Karpas-422 (cell line): Measurements from ENCODE around the gene ISLR2. TPM values are rescaled to one million over a fixed set of nuclear protein-coding genes. Genes with fewer than 3 reads are reported as not detected.

ENCODE experiments used
- DNase-seq: peaks from one replicate; pipeline ENCODE4 v3.0.0-alpha.2; 2015
- H2AFZ ChIP-seq: fragments of 200-600 bp; sonication (generic); 2 replicates; pipeline ENCODE4 v1.6.1; 2014; ENCODE audit warnings: antibody characterized with exemption, low read length, mixed read lengths
- H3K27ac ChIP-seq: fragments of 200-600 bp; sonication (generic); 2 replicates; pipeline ENCODE4 v1.5.1; 2014; ENCODE audit warnings: mild to moderate bottlenecking, low read length, moderate library complexity
- H3K27me3 ChIP-seq: fragments of 200-600 bp; sonication (generic); 2 replicates; pipeline ENCODE4 v1.6.1; 2014; ENCODE audit warnings: low read length, mixed read lengths
- H3K36me3 ChIP-seq: fragments of 200-600 bp; sonication (generic); 2 replicates; pipeline ENCODE4 v1.6.1; 2014; ENCODE audit warnings: low read length, mixed read lengths; ENCODE audit not compliant: insufficient read depth
- H3K4me1 ChIP-seq: fragments of 200-600 bp; sonication (generic); 2 replicates; pipeline ENCODE4 v1.6.1; 2014; ENCODE audit warnings: mild to moderate bottlenecking, low read length, mixed read lengths
- H3K4me2 ChIP-seq: fragments of 200-600 bp; sonication (generic); 2 replicates; pipeline ENCODE4 v1.6.1; 2014; ENCODE audit warnings: low read length, low read depth, mild to moderate bottlenecking; ENCODE audit not compliant: poor library complexity, severe bottlenecking
- H3K4me3 ChIP-seq: fragments of 200-600 bp; sonication (generic); 2 replicates; pipeline ENCODE4 v1.5.1; 2014; ENCODE audit warnings: mild to moderate bottlenecking, antibody characterized with exemption, low read length, mixed read lengths
- H3K79me2 ChIP-seq: fragments of 200-600 bp; sonication (generic); 2 replicates; pipeline ENCODE4 v1.6.1; 2014; ENCODE audit warnings: mild to moderate bottlenecking, low read length, mixed read lengths
- H3K9ac ChIP-seq: fragments of 200-600 bp; sonication (generic); 2 replicates; pipeline ENCODE4 v1.6.0; 2014; ENCODE audit warnings: low read length
- H3K9me2 ChIP-seq: fragments of 200-600 bp; sonication (generic), shearing (Covaris generic); replicated peaks from 2 replicates; pipeline ENCODE4 v1.6.0; 2014; ENCODE audit warnings: mild to moderate bottlenecking, low read length, moderate library complexity; ENCODE audit not compliant: insufficient read depth
- H3K9me3 ChIP-seq: fragments of 300-700, 200-600 bp; sonication (generic); 2 replicates; pipeline ENCODE4 v1.6.1; 2014; ENCODE audit warnings: low read length, mixed read lengths
- H4K20me1 ChIP-seq: fragments of 200-600 bp; sonication (generic); 2 replicates; pipeline ENCODE4 v1.6.1; 2014; ENCODE audit warnings: mild to moderate bottlenecking, antibody characterized with exemption, low read length, low read depth; ENCODE audit not compliant: insufficient read depth
- total RNA-seq: library from RNA; depleted of rRNA; stranded (reverse); fragments of >200 nt; shearing (Covaris generic); gene quantifications from 2 replicates; pipeline ENCODE4 v1.2.3, GENCODE V29; 2014; ENCODE audit warnings: low replicate concordance

Gene ISLR2
- total RNA-seq, 1 experiment from 2014 or later, result not detected

GRCh38 chr15:74141591-74141990, 11.2 kb downstream of the ISLR2 start:
- no peaks in the 10 kb centered on the region for H3K4me1 ChIP-seq
- no peaks in the 10 kb centered on the region for H3K9me3 ChIP-seq
- H3K36me3 ChIP-seq, result no peaks in the 10 kb centered on the region
- no peak overlapping the region for H2AFZ ChIP-seq
- H3K4me3 ChIP-seq, result no peak overlapping the region
- no peaks in the 10 kb centered on the region for H3K79me2 ChIP-seq
- H3K9ac ChIP-seq, result no peak overlapping the region
- no peak overlapping the region for H3K4me2 ChIP-seq
- H4K20me1 ChIP-seq, result no peaks in the 10 kb centered on the region
- H3K27ac ChIP-seq, result no peak overlapping the region
- no peaks in the 10 kb centered on the region for H3K27me3 ChIP-seq
- H3K9me2 ChIP-seq, result no peaks in the 10 kb centered on the region
- no peak for DNase-seq

DNA sequence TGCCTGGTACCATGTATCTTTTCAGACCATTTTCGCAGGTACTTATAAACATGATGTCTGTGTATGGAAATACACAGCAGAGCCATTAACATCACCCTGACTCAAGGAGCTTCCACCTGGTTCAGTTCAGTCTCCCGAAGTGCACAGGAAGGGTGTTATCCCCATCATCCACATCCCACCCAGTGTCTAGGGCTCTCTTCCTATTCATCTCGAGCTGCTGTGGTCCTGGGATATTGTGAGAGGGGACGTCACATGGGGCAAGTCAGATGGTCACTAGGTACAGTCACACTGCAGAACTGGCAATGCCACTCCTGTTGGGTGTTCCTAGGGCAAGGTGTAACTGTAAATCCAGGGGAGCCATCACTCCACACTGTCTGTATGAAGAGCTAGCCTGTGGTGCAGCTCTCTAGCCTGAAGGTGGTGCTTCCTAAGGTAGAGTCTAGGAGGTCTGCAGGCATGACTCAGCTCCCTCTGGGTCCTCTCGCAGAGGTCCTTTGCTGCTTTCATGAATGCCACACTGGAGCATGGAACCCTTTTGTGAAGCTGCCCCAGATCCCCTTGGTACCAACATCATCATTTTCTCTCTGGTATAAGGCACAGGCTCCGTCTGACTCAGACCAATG, 13.9 kb downstream of the ISLR2 start:
- Histone ChIP-seq H3K9me2 (no peaks in the 10 kb centered on the region), H3K27ac (no peak overlapping the region), H4K20me1 (no peaks in the 10 kb centered on the region), H2AFZ (no peak overlapping the region), H3K36me3 (no peaks in the 10 kb centered on the region), H3K9ac (no peak overlapping the region), H3K27me3 (no peaks in the 10 kb centered on the region), H3K4me1 (no peaks in the 10 kb centered on the region), H3K4me2 (no peak overlapping the region), H3K79me2 (no peaks in the 10 kb centered on the region), H3K9me3 (no peaks in the 10 kb centered on the region), H3K4me3 (no peak overlapping the region)
- DNase-seq, result no peak

- Histone ChIP-seq H2AFZ (no peak overlapping the region), H3K79me2 (no peaks in the 10 kb centered on the region), H3K9me3 (no peaks in the 10 kb centered on the region), H3K9me2 (no peaks in the 10 kb centered on the region), H3K4me1 (no peaks in the 10 kb centered on the region), H3K9ac (no peak overlapping the region), H3K27me3 (no peaks in the 10 kb centered on the region), H4K20me1 (no peaks in the 10 kb centered on the region), H3K4me3 (no peak overlapping the region), H3K27ac (no peak overlapping the region), H3K36me3 (no peaks in the 10 kb centered on the region), H3K4me2 (no peak overlapping the region)
- no peak for DNase-seq
These were observed 16.0 kb downstream of the ISLR2 start for GRCh38 chr15:74146277-74146800.

GRCh38 chr15:74147051-74147450, 16.7 kb downstream of the ISLR2 start:
- no peak for DNase-seq
- no peaks in the 10 kb centered on the region for H3K4me1 ChIP-seq
- no peak overlapping the region for H2AFZ ChIP-seq
- no peaks in the 10 kb centered on the region for H3K9me2 ChIP-seq
- no peaks in the 10 kb centered on the region for H3K27me3 ChIP-seq
- no peaks in the 10 kb centered on the region for H3K79me2 ChIP-seq
- H4K20me1 ChIP-seq, result no peaks in the 10 kb centered on the region
- no peak overlapping the region for H3K4me2 ChIP-seq
- H3K4me3 ChIP-seq, result no peak overlapping the region
- no peaks in the 10 kb centered on the region for H3K36me3 ChIP-seq
- H3K9me3 ChIP-seq, result no peaks in the 10 kb centered on the region
- H3K9ac ChIP-seq, result no peak overlapping the region
- H3K27ac ChIP-seq, result no peak overlapping the region

GRCh38 chr15:74155766-74156417, 25.5 kb downstream of the ISLR2 start:
- Histone ChIP-seq H3K4me3 (no peak overlapping the region), H3K27ac (no peak overlapping the region), H2AFZ (no peak overlapping the region), H3K9me2 (no peaks in the 10 kb centered on the region), H3K36me3 (no peaks in the 10 kb centered on the region), H3K79me2 (no peaks in the 10 kb centered on the region), H3K9ac (no peak overlapping the region), H3K4me2 (no peak overlapping the region), H3K9me3 (no peaks in the 10 kb centered on the region), H3K27me3 (no peaks in the 10 kb centered on the region), H4K20me1 (no peaks in the 10 kb centered on the region), H3K4me1 (peaks cover 8% of the 10 kb centered on the region)
- DNase-seq, result no peak

DNA sequence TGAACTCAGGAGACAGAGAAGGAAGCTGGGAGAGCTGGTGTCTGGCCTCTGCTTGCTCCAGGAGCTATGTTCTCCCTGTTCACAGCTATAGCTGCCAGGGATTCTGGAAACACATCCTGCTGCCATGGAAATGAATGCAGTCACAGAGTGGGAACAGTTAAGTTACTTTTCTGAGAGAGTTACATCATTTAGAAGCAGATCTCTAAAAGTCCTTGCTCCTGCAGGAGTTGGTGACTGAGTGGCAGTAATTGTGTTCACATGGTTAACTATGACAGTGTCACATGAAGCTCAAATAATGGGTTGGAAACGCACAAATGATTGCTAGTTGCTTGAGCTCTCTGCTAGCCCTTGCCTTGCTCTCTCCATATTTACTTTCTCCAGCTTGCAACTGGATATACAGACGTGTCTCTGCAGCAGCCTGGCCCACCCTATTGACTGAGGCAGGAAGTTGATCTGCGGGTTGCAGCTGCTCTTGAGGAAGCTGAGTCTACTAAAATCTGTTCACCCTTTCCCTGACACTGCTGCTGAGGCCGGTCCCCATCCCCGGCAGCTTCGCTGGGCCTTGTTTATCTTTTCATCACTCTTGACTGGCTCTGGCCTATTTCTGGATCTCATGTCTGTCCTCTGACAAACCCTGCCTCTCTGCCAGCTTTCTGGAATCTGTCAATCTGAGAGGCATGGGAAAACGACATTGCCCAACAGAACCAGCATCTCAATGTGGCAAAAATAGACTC, 26.5 kb downstream of the ISLR2 start:
- Histone ChIP-seq H3K9me2 (no peaks in the 10 kb centered on the region), H3K4me2 (no peak overlapping the region), H3K27ac (no peak overlapping the region), H3K27me3 (no peaks in the 10 kb centered on the region), H3K9ac (no peak overlapping the region), H3K4me3 (no peak overlapping the region), H3K79me2 (no peaks in the 10 kb centered on the region), H3K9me3 (no peaks in the 10 kb centered on the region), H3K4me1 (peaks cover 8% of the 10 kb centered on the region), H4K20me1 (no peaks in the 10 kb centered on the region), H2AFZ (no peak overlapping the region), H3K36me3 (no peaks in the 10 kb centered on the region)
- DNase-seq, result no peak

DNA sequence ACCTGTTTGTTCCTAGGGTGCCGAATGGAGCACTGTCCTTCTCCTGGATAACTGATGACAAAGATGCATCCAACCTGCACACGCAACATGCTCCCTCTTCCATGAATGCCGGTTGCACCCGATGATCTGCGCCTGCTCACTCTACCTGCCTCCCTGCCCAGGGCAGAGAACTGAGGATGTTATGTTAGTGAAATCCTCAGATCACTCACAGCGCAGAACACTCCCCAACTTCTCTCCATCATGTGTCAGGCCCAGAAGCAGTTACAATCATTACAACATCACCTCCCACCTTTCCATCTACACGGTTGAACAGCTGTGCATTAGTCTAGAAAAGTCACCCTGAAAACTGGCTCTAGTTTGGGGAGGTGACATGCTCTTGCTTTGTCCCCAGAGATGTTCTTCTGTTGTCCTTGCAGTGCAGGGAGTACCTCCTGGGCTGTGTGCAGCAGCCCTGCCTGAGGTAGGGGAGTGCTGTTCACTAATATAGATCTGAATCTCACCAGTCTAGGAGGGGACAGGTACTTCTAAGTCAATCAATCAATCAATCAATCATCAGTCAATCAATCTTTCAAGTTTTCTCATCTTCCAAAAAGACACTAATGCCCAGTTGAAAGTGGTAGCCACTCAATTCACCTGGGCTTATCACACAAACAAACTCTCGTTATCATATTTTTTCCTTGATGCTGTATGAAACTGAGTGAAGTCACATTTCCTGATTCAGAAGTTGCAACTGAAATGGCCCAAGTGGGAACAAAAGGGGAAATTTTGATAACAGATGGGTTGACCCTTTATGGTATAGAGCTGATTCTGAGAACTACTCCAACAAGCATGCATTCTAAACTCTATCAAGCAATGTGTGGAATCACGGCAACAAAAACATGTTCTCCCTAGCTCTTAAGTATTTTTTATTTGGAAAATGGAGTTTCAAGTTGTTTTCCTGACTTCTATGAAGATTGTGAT, 27.8 kb downstream of the ISLR2 start:
- Histone ChIP-seq H3K9ac (no peak overlapping the region), H3K27ac (no peak overlapping the region), H3K27me3 (no peaks in the 10 kb centered on the region), H2AFZ (no peak overlapping the region), H3K4me2 (no peak overlapping the region), H3K79me2 (no peaks in the 10 kb centered on the region), H4K20me1 (no peaks in the 10 kb centered on the region), H3K9me3 (no peaks in the 10 kb centered on the region), H3K9me2 (no peaks in the 10 kb centered on the region), H3K36me3 (no peaks in the 10 kb centered on the region), H3K4me3 (no peak overlapping the region), H3K4me1 (peaks cover 8% of the 10 kb centered on the region)
- no peak for DNase-seq
